Upper lobe of right lung (tissue), 1 donor: ENCODE measurements around the gene SNED1. TPM values are rescaled to one million over a fixed set of nuclear protein-coding genes. Genes with fewer than 3 reads are reported as not detected.

Source experiments
- ATAC-seq: fragments of 200-7000 bp; cut with Tn5 transposase; one replicate; pipeline ENCODE4 v1.9.1; 2020; ENCODE audit warnings: mild to moderate bottlenecking, moderate library complexity
- DNase-seq: peaks from one replicate; pipeline ENCODE4 v3.0.0-alpha.2; 2020
- H3K27ac ChIP-seq: fragments of 200-600 bp; one replicate; pipeline ENCODE4 v1.8.0; 2022
- H3K27me3 ChIP-seq: fragments of 200-600 bp; one replicate; pipeline ENCODE4 v1.8.0; 2022; ENCODE audit warnings: mild to moderate bottlenecking
- H3K36me3 ChIP-seq: fragments of 200-600 bp; one replicate; pipeline ENCODE4 v1.8.0; 2022
- H3K4me1 ChIP-seq: fragments of 200-600 bp; one replicate; pipeline ENCODE4 v1.8.0; 2022
- H3K4me3 ChIP-seq: fragments of 200-600 bp; one replicate; pipeline ENCODE4 v1.8.0; 2022; ENCODE audit warnings: mild to moderate bottlenecking
- H3K9me3 ChIP-seq: fragments of 200-600 bp; one replicate; pipeline ENCODE4 v1.8.0; 2022
- intact Hi-C: fragments of 100-400 bp; cut with DNase I; formaldehyde crosslinking; loops from one replicate; pipeline ENCODE4 v1.11.0; 2022
- total RNA-seq: library from RNA; stranded (reverse); fragmentation: NEBNext Ultra II Directional; extraction: Animal tissue kit (Norgen Biotek cat#: 25700); gene quantifications from one replicate; pipeline ENCODE4 v1.2.1, GENCODE V29; 2021
- TF ChIP-seq, protein P1 (sequence below): fragments of 200-600 bp; IDR thresholded peaks from one replicate; pipeline ENCODE4 v1.8.0; 2022; ENCODE audit warnings: antibody characterized with exemption
- donor health status: DM: no; HTN: yes; CAD: no; lungs with severe emphysema.

Gene SNED1
- total RNA-seq, 1 donor from 2014 or later: 38.4 TPM

DNA sequence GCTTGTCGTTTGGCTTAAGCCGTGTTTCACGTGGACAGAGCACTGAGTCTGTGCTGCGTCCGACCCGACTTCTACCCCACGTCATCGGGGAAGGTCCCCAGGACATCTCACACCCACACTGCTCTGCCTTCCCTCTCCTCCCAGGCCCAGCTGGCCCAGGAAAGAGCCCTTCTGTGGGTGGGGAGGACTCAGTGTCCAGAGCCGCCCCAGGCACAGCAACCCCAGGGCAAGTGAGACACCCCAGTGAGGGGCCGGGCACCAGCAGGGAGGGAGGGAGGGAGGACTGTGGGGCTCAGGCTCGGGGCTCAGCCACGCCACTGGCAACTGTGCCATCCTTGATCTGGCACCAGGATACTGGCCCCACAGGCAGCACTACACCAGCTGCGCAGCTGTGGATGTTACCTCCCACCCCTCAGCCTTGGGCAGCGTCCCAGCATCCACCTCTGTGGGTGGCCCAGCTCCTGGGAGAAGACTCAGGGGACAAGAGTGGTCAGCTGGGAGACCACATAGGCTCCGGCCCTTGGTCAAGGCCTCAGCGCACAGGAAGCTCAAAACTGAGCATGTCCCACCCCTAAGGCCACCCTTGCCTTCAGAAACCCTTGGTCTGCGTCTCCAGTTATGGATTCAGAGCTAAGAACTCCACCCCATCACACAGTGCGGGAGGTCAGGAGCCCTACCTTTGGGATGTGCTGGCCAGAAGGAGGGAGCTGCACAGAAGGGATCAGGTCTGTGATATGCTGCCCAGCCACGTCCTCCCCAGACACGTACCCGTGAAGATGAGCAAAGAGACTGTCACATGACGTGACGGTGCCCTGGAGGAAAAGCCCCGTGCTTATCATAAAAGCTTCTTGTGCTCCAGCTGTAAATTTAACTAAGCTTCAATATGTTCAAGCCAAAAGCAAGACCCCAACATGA lies 139.1 kb downstream of the SNED1 start:
- TF ChIP-seq, protein P1, sequence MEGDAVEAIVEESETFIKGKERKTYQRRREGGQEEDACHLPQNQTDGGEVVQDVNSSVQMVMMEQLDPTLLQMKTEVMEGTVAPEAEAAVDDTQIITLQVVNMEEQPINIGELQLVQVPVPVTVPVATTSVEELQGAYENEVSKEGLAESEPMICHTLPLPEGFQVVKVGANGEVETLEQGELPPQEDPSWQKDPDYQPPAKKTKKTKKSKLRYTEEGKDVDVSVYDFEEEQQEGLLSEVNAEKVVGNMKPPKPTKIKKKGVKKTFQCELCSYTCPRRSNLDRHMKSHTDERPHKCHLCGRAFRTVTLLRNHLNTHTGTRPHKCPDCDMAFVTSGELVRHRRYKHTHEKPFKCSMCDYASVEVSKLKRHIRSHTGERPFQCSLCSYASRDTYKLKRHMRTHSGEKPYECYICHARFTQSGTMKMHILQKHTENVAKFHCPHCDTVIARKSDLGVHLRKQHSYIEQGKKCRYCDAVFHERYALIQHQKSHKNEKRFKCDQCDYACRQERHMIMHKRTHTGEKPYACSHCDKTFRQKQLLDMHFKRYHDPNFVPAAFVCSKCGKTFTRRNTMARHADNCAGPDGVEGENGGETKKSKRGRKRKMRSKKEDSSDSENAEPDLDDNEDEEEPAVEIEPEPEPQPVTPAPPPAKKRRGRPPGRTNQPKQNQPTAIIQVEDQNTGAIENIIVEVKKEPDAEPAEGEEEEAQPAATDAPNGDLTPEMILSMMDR: no peak

DNA sequence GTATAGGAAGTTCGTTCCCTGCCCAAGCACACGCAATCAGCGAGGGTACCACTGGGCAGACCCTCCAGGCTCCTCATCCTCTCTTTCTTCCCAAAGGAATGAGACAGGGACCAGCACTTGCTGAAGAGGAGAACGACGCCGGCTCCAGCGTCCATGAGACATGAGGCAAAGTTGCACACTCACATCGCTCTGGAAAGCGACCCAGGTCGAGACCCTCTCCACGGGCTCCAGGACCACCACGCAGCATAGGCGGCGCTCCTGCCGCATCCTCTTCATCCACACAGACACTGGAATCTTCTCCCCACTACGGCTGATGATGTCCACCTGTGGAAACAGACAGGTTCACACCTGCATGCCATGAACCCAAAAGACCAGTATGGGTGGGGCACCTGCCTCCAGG lies 140.1 kb downstream of the SNED1 start:
- no peak overlapping the region for H3K4me3 ChIP-seq
- intact Hi-C loops: no loop called here
- no peaks in the 10 kb centered on the region for H3K9me3 ChIP-seq
- peaks cover 4% of the 10 kb centered on the region for H3K36me3 ChIP-seq
- TF ChIP-seq, protein P1: no peak
- H3K27me3 ChIP-seq: no peaks in the 10 kb centered on the region
- ATAC-seq (no peak), DNase-seq (no peak)
- no peaks in the 10 kb centered on the region for H3K4me1 ChIP-seq
- no peak overlapping the region for H3K27ac ChIP-seq

More for the DNA sequence above, 139.1 kb downstream of the SNED1 start:
- intact Hi-C loops: no loop called here
- no peaks in the 10 kb centered on the region for H3K9me3 ChIP-seq
- peaks cover 4% of the 10 kb centered on the region for H3K36me3 ChIP-seq
- ATAC-seq: no peak
- peak; percentile 34 for DNase-seq
- no peak overlapping the region for H3K27ac ChIP-seq
- no peak overlapping the region for H3K4me3 ChIP-seq
- H3K27me3 ChIP-seq: no peaks in the 10 kb centered on the region
- no peaks in the 10 kb centered on the region for H3K4me1 ChIP-seq

DNA sequence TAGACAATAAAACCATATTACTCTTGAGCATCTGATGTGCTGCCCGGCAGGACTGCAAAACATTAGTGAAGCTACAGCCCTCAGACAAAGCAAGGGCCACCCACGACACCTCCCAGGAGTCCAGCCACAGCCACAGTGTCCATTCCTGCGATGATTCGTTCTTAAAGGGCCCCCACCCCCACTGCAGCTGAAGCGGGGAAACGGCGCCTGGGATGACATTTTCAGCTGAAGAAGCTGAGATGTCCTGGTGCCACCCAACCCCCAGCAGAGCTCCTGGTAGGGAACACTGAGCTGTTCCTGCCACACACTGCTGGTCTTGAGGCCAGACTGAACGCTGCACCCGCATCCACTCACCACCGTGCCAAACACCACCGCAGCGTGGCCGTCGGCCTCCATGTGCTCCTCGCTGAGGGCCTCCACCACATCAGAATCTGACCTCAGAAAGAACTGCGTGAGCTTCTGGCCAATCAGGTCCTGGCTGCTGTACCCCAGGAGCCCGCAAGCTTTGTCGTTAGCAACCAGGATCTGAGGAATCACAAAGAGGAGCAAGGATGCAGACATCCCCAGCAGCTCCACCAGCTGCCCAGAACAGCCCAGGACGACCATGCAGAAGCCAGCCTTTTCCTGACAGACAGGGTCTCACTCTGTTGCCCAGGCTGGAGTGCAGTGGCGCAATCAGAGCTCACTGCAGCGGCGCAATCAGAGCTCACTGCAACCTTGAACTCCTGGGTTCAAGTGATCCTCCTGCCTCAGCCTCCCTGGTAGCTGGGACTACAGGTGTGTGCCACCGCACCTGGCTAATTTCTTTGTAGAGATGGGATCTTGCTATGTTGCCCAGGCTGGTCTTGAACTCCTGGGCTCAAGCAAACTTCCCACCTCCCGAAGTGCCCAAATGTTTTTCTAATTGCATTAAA lies 141.4 kb downstream of the SNED1 start:
- Histone ChIP-seq H3K27ac (no peak overlapping the region), H3K4me1 (no peaks in the 10 kb centered on the region), H3K27me3 (no peaks in the 10 kb centered on the region), H3K4me3 (no peak overlapping the region), H3K36me3 (peaks cover 4% of the 10 kb centered on the region), H3K9me3 (no peaks in the 10 kb centered on the region)
- TF ChIP-seq, protein P1: no peak
- intact Hi-C loops: no loop called here
- no peak for ATAC-seq
- no peak for DNase-seq

- intact Hi-C loops: no loop called here
- Histone ChIP-seq H3K4me1 (no peaks in the 10 kb centered on the region), H3K27ac (no peak overlapping the region), H3K36me3 (peaks cover 4% of the 10 kb centered on the region), H3K4me3 (no peak overlapping the region), H3K9me3 (no peaks in the 10 kb centered on the region), H3K27me3 (no peaks in the 10 kb centered on the region)
- TF ChIP-seq, protein P1: no peak
- ATAC-seq (no peak), DNase-seq (no peak)
Observed at GRCh38 chr2:241140445-241140840, 142.0 kb downstream of the SNED1 start.

DNA sequence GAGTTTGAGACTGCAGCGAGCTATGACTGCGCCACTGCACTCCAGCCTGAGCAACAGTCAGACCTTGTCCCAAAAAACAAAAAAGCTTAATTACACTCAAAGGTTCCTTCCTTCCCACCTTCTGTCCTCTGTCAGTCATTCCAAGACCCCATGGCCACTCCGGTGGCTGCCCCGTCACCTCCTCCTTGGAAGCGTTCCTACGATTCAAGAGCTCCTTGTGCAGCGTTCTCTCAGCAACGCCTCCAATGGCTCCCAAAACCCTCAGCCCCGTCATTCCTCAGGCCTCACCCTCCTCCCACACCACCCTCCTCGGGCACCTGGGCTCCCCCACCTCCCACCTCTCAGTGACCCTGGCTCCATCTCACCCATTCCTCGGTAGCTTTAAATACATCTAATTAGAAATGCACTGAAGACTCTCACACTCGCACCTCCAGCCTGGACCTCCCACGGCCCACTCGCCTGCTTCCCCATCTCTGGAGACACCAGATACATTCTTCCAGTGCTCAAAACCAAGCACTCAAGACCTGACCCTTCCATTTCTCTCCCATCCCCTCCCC lies 142.9 kb downstream of the SNED1 start:
- DNase-seq (no peak), ATAC-seq (no peak)
- H3K9me3 ChIP-seq: no peaks in the 10 kb centered on the region
- H3K4me3 ChIP-seq: no peak overlapping the region
- peaks cover 4% of the 10 kb centered on the region for H3K36me3 ChIP-seq
- TF ChIP-seq, protein P1: no peak
- no peaks in the 10 kb centered on the region for H3K27me3 ChIP-seq
- intact Hi-C loops: no loop called here
- no peaks in the 10 kb centered on the region for H3K4me1 ChIP-seq
- H3K27ac ChIP-seq: no peak overlapping the region
